ENCODE measurements around the gene KCNQ1.

The KCNQ1 gene

GRCh38 chr11:2426221-2426620, 18.6 kb upstream of the KCNQ1 start:
- no peak for DNase-seq

DNA sequence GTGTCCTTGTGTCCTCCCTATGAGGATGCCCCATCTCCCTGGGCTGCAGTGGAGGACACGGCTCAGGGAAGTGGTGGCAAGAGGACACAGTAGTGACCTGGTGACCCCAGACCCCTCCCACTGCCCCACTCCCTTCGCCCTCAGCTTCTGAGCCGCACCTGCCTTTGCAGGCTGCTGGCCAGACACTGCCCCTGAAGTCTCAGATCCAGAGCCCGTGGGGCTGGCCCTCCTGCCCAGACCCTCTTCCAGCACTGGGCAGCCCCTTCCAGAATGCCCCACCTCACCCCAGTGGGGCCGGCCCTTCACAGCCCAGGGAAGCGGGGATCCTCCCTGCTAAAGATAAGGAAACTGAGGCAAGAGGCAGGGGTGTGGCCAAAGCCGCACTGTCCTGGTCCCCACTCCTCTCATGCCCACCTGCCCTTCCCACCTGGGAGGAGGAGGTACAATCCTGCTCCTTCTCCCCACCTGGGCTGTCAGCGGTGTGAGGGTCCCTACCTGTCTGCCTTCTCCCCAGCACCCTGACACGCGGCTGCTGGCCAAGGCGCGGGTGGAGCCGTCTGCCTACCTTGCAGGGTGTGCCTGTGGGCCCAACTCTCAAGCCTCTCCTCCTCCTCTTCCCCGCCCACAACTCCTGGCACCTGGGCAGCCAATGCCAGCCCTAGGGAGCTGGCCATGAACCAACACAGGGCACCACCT, 17.8 kb upstream of the KCNQ1 start:
- DNase-seq = no peak

DNA sequence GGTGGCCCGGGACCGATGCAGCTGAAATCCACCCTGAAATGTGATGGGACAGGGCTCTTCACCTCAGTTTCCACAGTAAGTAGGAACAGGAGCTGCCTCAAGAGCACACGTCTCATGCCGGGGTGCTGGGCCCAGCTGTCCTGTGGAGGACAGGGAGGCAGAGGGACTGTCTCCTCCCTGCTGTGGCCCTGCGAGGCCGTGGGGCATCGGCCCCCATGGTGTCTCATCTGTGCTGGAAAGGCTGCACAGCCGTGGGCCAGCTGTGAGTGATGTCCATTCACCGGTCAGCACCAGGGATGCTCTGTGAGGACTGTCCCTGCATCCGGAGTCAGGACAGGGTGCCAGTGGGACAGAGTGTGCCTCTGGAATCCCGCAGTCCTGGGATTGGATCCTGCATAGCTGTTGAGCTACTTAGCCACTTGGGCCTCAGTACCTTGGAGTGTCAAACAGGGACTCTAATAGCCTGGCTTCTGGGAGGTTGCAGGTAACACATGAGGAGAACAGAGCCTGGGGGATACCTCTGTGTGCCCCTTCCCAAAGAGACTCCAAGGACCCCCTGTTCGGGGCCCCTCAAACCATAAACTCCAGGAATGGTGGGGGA, 17.0 kb upstream of the KCNQ1 start:
- no peak for DNase-seq

DNA sequence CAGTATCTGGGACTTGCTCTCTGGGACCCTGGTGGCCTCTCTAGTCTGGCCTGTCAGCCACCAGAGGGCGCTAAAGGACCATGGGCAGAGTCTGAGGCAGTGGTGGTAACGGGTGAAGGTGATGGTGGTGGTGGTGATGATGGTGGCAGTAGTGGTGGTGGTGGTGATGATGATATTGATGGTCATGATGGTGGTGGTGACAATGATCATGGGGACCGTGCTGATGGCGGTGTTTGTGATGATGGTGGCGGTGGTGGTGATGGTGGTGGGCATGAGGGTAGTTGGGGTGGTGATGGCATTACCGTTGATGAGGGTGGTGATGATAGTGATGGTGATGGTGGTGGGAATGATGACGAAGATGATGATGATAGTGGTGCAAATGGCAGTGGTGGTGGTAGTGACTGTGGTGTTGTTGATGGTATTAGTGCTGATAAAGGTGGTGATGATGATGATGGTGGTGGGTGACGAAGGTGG, 16.4 kb upstream of the KCNQ1 start:
- DNase-seq = peak; percentile 87

DNA sequence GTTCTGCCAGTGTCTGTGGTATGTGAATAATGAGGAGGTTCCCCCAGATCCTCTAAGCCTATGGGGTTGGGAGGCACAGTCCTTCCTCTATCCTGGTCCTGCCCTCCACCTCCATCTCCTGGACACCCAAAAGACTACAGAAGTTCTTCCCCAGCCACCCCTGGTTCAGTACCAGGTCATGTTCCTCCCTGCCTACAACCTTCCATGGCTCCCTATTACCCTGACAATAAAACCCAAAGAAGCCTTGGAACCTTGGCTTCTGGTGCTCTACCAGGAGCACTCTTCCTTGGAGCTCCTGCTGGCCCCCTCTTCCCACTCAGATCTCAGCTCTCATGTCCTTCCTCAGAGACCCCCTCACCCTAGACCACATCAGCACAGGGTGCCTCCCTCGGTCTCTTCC, 13.4 kb upstream of the KCNQ1 start:
- no peak for DNase-seq

DNA sequence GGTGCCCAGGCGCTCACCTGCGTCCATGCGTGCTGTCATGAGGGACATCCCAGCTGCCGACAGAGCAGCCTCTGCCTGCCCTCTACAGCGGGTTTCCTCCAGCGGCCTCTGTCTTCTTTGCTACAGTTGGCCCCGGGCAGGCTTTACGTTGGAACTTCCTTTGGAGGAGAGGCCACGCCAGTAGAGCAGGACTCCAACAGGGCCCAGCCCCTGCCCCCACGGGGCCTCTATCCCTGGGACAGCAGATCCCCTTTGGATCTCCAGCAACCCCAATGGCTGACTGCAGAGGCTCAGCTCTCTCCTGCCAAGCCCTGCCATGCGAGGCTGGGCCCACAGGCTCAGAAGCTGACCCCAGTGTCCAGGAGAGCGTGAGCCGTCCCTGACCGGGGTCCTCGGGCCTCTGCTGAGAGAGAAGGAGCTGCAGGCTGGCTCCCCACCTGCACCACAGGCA, 12.6 kb upstream of the KCNQ1 start:
- DNase-seq = no peak

DNA sequence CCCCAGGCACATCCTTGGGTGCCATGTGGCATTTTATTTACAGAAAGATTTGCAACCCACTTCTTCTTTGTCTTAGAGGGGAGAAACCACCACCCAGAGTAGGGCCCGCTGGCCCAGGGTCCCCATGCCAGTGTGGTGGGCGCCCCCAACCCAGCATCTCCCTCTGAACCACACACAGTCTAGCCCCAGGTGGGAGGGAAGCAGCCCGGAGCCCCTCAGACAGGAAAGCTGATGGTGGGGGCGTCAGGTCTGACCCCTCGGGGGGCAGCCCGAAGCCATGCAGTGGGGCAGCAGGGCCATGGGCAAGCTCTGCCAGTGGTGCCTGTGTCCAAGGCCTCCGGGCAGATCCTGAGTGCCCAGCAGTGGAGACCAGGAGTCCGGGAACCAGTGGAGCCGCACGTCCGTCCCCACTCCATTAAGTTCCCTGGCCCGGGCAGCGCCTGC, 12.2 kb upstream of the KCNQ1 start:
- DNase-seq = no peak

DNA sequence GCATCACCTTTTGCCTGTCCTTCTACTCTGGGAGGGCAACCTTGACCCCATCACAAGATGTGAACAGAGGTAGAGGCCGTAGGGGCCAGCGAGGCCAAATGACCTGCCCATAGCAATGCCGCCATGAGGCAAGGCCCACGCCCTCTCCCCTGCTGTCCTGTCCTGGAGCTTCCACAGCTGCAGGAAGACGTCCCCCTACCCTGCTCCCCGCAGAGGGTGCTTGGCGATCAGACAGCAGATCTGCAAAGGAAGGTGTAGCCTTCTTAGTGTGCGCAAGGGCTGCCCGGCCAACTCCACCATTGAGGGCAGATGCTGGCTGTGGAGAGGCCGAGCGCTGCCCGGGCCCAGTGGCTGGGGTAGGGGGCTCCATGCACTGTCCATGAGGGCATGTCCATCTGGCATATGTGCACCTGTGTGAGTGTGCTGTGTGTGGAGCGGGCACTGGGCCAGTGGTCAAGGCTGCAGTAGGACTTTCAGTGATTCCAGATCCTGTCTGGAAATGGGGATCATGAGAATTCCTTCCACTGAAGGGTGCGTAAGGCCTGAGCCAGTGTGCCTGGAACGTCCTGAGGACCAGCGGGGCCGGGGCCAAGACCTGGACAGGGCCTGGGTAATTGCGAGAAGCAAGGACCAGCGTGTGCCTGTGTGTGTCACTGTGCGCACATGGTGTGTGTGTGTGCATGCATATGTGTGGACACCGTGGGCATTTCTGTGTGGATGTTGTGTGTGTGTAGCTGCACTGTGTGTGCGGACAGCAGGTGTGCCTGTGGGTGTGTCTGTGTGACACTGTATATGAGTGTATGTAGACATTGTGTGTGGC, 11.5 kb upstream of the KCNQ1 start:
- no peak for DNase-seq

GRCh38 chr11:2434008-2434407, 10.8 kb upstream of the KCNQ1 start:
- DNase-seq = no peak

DNA sequence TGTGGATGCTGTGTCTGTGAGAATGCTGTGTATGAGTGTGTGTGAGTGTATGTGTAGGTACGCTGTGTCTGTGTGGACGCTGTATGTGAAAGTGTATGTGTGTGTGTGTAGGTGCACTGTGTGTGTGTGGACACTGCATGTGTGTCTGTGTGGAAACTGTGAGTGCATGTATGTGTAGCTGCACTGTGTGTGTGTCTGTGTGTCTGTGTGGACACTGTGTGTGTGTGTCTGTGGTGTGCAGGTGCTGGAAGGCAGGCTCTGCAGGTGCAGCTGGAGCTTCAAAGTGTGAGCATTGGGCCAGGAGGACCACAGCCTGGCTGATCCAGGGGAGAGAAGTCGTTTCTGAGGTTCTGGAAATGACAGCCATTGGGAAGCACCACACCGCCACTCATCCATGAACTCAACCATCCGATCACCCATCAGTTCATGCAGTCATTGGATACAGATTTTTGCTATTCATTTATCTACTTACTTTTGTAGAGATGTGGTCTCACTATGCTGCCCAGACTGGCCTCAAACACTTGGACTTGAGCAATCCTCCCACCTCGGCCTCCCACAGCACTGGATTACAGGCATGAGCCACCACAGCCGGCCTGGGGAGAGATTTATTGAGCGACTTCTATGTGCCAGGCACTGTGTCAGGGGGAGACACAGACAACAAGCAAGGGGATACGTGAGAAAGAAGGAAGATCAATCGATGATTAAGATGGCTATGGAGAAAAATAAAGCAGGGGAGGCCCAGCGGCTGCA, 10.1 kb upstream of the KCNQ1 start:
- DNase-seq = no peak

DNA sequence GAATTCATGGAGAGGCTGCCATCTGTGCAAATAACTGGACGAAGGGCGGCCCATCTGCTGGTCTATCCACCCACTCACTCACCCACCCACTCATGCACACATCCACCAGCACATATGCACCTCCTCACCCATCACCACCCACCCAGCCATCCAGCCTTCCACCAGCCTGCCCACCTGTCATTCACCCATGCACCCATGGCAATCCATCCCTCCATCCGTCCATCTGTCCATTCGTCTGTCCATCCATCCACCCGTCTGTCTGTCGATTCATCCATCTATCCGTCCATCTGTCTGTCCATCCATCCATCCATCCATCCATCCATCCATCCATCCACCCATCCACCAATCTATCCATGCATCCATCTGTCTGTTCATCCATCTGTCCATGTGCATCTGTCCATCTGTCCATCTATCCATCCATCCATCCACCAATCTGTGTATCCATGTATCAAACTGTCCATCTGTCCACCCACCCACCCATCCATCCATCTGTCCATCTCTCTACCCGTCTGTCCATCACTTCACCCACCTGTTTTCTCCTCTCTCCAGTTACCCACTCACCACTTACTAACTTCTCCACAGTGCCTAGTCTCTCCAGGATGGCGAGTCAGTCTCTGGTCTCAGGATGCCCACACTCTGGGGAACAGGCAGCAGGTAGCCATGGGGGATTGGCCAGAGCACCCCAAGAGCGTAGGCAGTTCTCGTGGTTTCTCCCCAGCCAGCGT, 9.4 kb upstream of the KCNQ1 start:
- no peak for DNase-seq

DNA sequence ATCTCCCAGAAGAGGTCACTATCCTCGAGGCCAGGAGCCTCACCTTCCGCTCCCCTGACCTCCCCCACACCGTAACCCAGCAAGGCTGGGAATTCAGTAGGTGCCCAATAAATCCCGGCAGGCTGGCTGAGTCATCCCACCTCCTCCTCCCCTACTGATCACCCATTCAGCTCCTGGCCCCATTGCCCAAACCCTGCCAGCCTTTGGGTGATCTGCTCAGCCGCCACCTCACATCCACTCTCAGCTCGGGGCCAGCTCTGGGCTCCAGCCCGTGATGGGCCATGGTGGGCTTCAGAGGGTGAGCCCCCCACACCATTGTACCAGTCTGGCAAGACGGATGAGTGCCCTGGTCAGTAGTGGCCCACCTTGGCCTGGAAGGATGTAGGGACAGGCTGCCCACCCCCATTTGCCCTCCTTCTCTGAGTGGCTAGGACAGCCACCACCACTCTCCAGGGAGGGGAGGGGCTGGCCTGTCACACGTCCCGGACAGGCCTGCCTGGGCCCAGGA, 8.7 kb upstream of the KCNQ1 start:
- DNase-seq = no peak

DNA sequence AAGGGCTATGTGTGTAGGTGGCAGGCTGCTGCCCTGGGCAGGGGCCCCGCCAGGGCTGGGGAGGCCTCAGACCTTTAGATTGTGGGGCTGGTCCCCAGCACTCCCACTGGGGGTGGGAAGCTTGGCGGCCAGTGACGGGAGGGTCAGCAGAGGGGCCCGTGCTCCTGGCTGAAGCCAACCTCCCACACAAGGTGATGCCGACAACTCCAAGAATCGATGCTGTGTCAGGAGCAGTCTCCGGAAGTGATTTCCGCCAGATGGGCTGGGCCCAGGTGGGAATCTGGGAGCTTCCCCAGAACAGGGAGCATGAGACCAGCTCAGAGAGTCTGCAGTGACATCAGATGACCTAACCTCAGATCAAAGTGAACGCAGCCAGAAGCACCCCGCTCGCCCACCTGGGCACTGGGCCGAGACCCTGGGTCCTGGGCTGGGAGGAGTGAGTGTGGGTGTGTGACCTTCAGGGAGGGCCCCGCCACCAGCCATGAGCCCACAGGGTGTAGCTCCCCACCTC, 8.2 kb upstream of the KCNQ1 start:
- DNase-seq = no peak

DNA sequence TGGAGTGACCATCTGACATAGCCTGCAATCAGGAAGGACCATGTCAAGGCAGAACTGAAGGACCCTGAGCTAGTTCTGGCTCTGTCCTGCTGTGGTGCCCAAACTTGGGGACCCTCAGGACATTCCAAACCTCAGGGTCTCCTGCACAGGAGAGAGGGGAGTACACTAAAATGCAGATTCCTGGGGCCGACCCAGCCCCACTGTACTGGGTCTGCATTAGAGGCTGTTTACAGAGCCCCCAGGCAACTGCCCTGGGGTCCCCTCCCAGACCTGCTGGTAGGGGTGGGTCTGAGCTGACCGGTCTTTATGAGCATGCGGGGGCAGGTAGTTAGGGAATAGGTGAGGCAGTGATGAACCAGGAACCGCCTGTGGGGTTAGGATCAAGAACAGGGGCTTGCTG, 7.3 kb upstream of the KCNQ1 start:
- DNase-seq = no peak

DNA sequence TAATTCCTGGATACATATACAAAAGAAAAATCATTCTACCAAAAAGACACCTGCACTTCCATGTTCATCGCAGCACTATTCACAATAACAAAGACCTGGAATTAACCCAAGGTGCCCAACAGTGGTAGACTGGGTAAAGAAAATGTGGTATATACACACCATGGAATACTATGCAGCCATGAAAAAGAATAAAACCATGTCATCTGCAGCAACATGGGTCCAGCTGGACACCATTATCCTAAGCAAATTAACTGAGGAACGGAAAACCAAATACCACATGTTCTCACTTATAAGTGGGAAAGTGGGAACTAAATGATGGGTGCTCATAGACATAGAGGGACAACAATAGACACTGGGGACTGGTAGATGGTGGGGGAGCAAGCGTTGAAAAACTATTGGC, 5.0 kb upstream of the KCNQ1 start:
- no peak for DNase-seq

DNA sequence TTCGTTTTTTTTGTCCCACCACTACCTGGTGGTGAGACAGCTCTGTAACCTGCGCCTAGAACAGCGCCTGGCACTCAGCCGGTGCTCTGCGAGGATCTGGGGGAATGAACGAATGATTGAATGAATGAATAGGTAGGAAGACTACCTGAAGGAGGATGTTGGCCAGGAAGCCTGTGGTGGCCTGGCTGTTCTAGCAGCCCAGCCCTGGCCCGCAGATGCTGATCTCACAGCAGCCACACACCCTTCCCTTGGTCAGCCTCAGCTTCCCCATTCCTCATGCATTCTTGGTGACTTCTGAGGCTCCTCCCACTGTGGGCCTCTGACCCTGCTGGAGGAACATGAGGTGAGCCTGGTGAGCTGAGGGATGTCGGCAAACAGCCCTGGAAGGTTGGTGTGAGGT, 4.2 kb upstream of the KCNQ1 start:
- DNase-seq = no peak

GRCh38 chr11:2441171-2441570, 3.6 kb upstream of the KCNQ1 start:
- DNase-seq = no peak

DNA sequence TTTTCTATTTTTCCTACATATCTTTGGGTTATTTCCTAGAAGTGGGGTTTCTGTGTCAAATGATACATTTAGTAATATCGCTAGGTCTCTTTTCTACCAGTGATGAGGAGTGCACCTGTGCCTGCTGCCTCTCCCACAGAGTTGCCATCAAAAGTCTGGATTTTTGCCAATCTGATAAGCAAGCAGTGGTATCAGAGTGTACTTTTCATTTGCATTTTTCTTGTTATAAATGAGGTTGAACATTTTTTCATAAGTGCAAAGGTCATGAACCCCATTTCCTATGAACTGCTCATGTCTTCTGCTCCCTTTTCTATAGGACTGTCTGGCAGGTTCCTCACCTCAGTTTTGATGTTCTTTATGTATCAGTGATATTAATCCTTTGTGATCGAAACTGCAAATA, 2.2 kb upstream of the KCNQ1 start:
- peak; percentile 77 for DNase-seq

DNA sequence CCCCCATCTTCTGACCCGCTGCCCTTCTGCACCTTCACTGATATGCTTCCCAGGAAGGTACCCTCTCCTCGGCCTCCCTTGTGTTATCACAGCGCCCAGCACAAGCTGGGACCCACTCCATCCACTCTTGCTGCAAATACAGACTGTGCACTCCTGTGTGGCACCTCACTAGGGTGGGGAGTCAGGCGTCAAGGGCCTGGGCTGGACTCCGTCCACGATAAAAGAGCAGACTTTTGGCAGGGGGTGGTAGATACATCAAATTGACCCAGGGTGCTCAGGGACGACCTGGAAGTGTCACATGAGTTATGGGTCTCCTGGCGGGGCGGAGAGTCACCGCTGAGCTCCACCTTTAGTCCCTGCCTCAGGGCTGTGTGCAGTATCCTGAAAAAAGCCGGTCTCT, 1.4 kb upstream of the KCNQ1 start:
- DNase-seq = no peak

- DNase-seq = peak; percentile 76
Measured at GRCh38 chr11:2443881-2444820, 657 bp upstream of the KCNQ1 start, which contains the start of gene TRPM5. Gene TRPM5, minus strand, starts transcription at chr11:2444514. Its CDS starts 21,478 bp downstream, at chr11:2423036.

Data from CD4-positive, alpha-beta T cell treated with Interleukin-17A for 1 hour (primary cell).